ENCODE results near the gene SHC2.
A peak's percentile ranks its signal among the peaks of the same experiment; 100 is the strongest.
"Not testable (repeated sequence)": the region's sequence is repeated elsewhere in the genome, so short reads cannot be mapped to it uniquely, and the experiment has no call there.

SHC2 gene

GRCh38 chr19:393560-393959, 67.3 kb downstream of the SHC2 start:
- peak overlapping the region; percentile 50 for H3K4me3 Mint-ChIP-seq
- not testable (repeated sequence) for H3K9me3 Mint-ChIP-seq; H3K4me1 Mint-ChIP-seq (ENCODE audit: low read depth); H3K27me3 Mint-ChIP-seq; H3K36me3 Mint-ChIP-seq (ENCODE audit: low read depth)
- H3K27ac Mint-ChIP-seq = peak overlapping the region; percentile 77

- Mint-ChIP-seq H3K9me3 (peaks cover 6% of the 10 kb centered on the region), H3K36me3 (ENCODE audit: low read depth) (no peaks in the 10 kb centered on the region), H3K27me3 (peaks cover 10% of the 10 kb centered on the region), H3K4me3 (no peak overlapping the region), H3K27ac (no peak overlapping the region), H3K4me1 (ENCODE audit: low read depth) (peaks cover 7% of the 10 kb centered on the region)
Observed at GRCh38 chr19:392375-392970, 68.4 kb downstream of the SHC2 start.

- Mint-ChIP-seq H3K27me3 (peaks cover 13% of the 10 kb centered on the region), H3K4me3 (no peak overlapping the region), H3K27ac (no peak overlapping the region), H3K9me3 (peaks cover 6% of the 10 kb centered on the region), H3K4me1 (ENCODE audit: low read depth) (peaks cover 7% of the 10 kb centered on the region), H3K36me3 (ENCODE audit: low read depth) (no peaks in the 10 kb centered on the region)
Observed at GRCh38 chr19:391726-392374, 69.0 kb downstream of the SHC2 start.

- Mint-ChIP-seq H3K9me3 (peaks cover 6% of the 10 kb centered on the region), H3K36me3 (ENCODE audit: low read depth) (no peaks in the 10 kb centered on the region), H3K27ac (no peak overlapping the region), H3K4me1 (ENCODE audit: low read depth) (peaks cover 7% of the 10 kb centered on the region), H3K4me3 (no peak overlapping the region), H3K27me3 (peaks cover 20% of the 10 kb centered on the region)
Observed at GRCh38 chr19:391207-391557, 69.7 kb downstream of the SHC2 start.

GRCh38 chr19:390386-391206, 70.2 kb downstream of the SHC2 start:
- Mint-ChIP-seq H3K4me3 (no peak overlapping the region), H3K9me3 (peaks cover 3% of the 10 kb centered on the region), H3K27ac (no peak overlapping the region), H3K27me3 (peaks cover 25% of the 10 kb centered on the region), H3K4me1 (ENCODE audit: low read depth) (peaks cover 7% of the 10 kb centered on the region), H3K36me3 (ENCODE audit: low read depth) (no peaks in the 10 kb centered on the region)

- Mint-ChIP-seq H3K4me1 (ENCODE audit: low read depth) (peaks cover 7% of the 10 kb centered on the region), H3K27me3 (peaks cover 32% of the 10 kb centered on the region), H3K36me3 (ENCODE audit: low read depth) (no peaks in the 10 kb centered on the region), H3K9me3 (no peaks in the 10 kb centered on the region), H3K27ac (no peak overlapping the region), H3K4me3 (no peak overlapping the region)
Observed at GRCh38 chr19:389935-390289, 70.9 kb downstream of the SHC2 start.

GRCh38 chr19:389255-389934, 71.4 kb downstream of the SHC2 start:
- Mint-ChIP-seq H3K36me3 (ENCODE audit: low read depth) (no peaks in the 10 kb centered on the region), H3K9me3 (no peaks in the 10 kb centered on the region), H3K4me3 (no peak overlapping the region), H3K27ac (no peak overlapping the region), H3K27me3 (peaks cover 35% of the 10 kb centered on the region), H3K4me1 (ENCODE audit: low read depth) (peaks cover 9% of the 10 kb centered on the region)

- Mint-ChIP-seq H3K27me3 (peaks cover 42% of the 10 kb centered on the region), H3K36me3 (ENCODE audit: low read depth) (no peaks in the 10 kb centered on the region), H3K4me3 (no peak overlapping the region), H3K9me3 (no peaks in the 10 kb centered on the region), H3K4me1 (ENCODE audit: low read depth) (peaks cover 16% of the 10 kb centered on the region), H3K27ac (no peak overlapping the region)
Observed at GRCh38 chr19:388691-389090, 72.1 kb downstream of the SHC2 start.

- Mint-ChIP-seq H3K9me3 (no peaks in the 10 kb centered on the region), H3K36me3 (ENCODE audit: low read depth) (no peaks in the 10 kb centered on the region), H3K27ac (no peak overlapping the region), H3K4me3 (no peak overlapping the region), H3K27me3 (peaks cover 49% of the 10 kb centered on the region), H3K4me1 (ENCODE audit: low read depth) (peaks cover 20% of the 10 kb centered on the region)
Observed at GRCh38 chr19:387777-388176, 73.1 kb downstream of the SHC2 start.

- not testable (repeated sequence) for H3K36me3 Mint-ChIP-seq (ENCODE audit: low read depth); H3K9me3 Mint-ChIP-seq; H3K4me3 Mint-ChIP-seq; H3K27ac Mint-ChIP-seq
- H3K27me3 Mint-ChIP-seq = peaks cover 52% of the 10 kb centered on the region
- peaks cover 26% of the 10 kb centered on the region for H3K4me1 Mint-ChIP-seq (ENCODE audit: low read depth)
Observed at GRCh38 chr19:386632-387301, 74.1 kb downstream of the SHC2 start.

- H3K36me3 Mint-ChIP-seq (ENCODE audit: low read depth); H3K27ac Mint-ChIP-seq; H3K4me3 Mint-ChIP-seq; H3K9me3 Mint-ChIP-seq: not testable (repeated sequence)
- H3K27me3 Mint-ChIP-seq = peaks cover 52% of the 10 kb centered on the region
- H3K4me1 Mint-ChIP-seq (ENCODE audit: low read depth) = peaks cover 26% of the 10 kb centered on the region
Observed at GRCh38 chr19:386189-386588, 74.6 kb downstream of the SHC2 start.

GRCh38 chr19:384799-385169, 76.0 kb downstream of the SHC2 start:
- H3K4me1 Mint-ChIP-seq (ENCODE audit: low read depth) = peaks cover 30% of the 10 kb centered on the region
- H3K9me3 Mint-ChIP-seq = no peaks in the 10 kb centered on the region
- peaks cover 52% of the 10 kb centered on the region for H3K27me3 Mint-ChIP-seq
- no peak overlapping the region for H3K27ac Mint-ChIP-seq
- no peaks in the 10 kb centered on the region for H3K36me3 Mint-ChIP-seq (ENCODE audit: low read depth)
- H3K4me3 Mint-ChIP-seq = no peak overlapping the region

GRCh38 chr19:383922-384798, 76.7 kb downstream of the SHC2 start:
- peak overlapping the region; percentile 20 for H3K4me3 Mint-ChIP-seq
- H3K27ac Mint-ChIP-seq = no peak overlapping the region
- H3K27me3 Mint-ChIP-seq = peaks cover 52% of the 10 kb centered on the region

GRCh38 chr19:383040-383439, 77.8 kb downstream of the SHC2 start:
- Mint-ChIP-seq H3K36me3 (ENCODE audit: low read depth) (no peaks in the 10 kb centered on the region), H3K4me1 (ENCODE audit: low read depth) (peaks cover 30% of the 10 kb centered on the region), H3K4me3 (peak overlapping the region; percentile 76), H3K27me3 (peaks cover 46% of the 10 kb centered on the region), H3K27ac (peak overlapping the region; percentile 91), H3K9me3 (no peaks in the 10 kb centered on the region)

More at GRCh38 chr19:383922-384798, 76.7 kb downstream of the SHC2 start:
- H3K9me3 Mint-ChIP-seq = no peaks in the 10 kb centered on the region
- H3K4me1 Mint-ChIP-seq (ENCODE audit: low read depth) = peaks cover 30% of the 10 kb centered on the region
- no peaks in the 10 kb centered on the region for H3K36me3 Mint-ChIP-seq (ENCODE audit: low read depth)

Measured in stimulated activated naive CD8-positive, alpha-beta T cell treated with anti-CD3 and anti-CD28 coated beads, Interleukin-15, Interleukin-2, amounts not matched to agents 100 ng/mL and 50 ng/mL, for 24 hours (primary cell).